Left ventricle myocardium inferior (tissue), 1 donor: ENCODE measurements around the gene SH3GLB2. TPM values are rescaled to one million over a fixed set of nuclear protein-coding genes. Genes with fewer than 3 reads are reported as not detected.

Source experiments
- DNase-seq: peaks from one replicate; pipeline ENCODE4 v3.0.0-alpha.2; 2020
- H3K27ac ChIP-seq: fragments of 200-600 bp; replicated peaks from 2 replicates; pipeline ENCODE4 v1.8.0; 2021
- H3K27me3 ChIP-seq: fragments of 200-600 bp; 2 replicates; pipeline ENCODE4 v1.8.0; 2021; ENCODE audit warnings: low read depth
- H3K36me3 ChIP-seq: fragments of 200-600 bp; 2 replicates; pipeline ENCODE4 v1.8.0; 2021
- H3K4me1 ChIP-seq: fragments of 200-600 bp; 2 replicates; pipeline ENCODE4 v1.8.0; 2021
- H3K4me3 ChIP-seq: fragments of 200-600 bp; 2 replicates; pipeline ENCODE4 v1.8.0; 2021; ENCODE audit warnings: mild to moderate bottlenecking, moderate library complexity
- H3K9me3 ChIP-seq: fragments of 200-600 bp; replicated peaks from 2 replicates; pipeline ENCODE4 v1.8.0; 2021
- intact Hi-C: fragments of 100-400 bp; cut with micrococcal nuclease; formaldehyde crosslinking; loops from one replicate; pipeline ENCODE4 v1.11.0; 2022
- total RNA-seq: library from RNA; stranded (reverse); fragmentation: NEBNext Ultra II Directional; extraction: Animal tissue kit (Norgen Biotek cat#: 25700); gene quantifications from one replicate; pipeline ENCODE4 v1.2.1, GENCODE V29; 2021
- TF ChIP-seq, protein P1 (sequence below): fragments of 200-600 bp; IDR thresholded peaks from 2 replicates; pipeline ENCODE4 v1.8.0; 2021; ENCODE audit warnings: antibody characterized with exemption, mild to moderate bottlenecking, borderline replicate concordance
- donor health status: DM: no; HTN: yes; CAD: no; lungs with severe emphysema.

SH3GLB2 gene
- total RNA-seq, 1 donor from 2014 or later: 33.9 TPM

DNA sequence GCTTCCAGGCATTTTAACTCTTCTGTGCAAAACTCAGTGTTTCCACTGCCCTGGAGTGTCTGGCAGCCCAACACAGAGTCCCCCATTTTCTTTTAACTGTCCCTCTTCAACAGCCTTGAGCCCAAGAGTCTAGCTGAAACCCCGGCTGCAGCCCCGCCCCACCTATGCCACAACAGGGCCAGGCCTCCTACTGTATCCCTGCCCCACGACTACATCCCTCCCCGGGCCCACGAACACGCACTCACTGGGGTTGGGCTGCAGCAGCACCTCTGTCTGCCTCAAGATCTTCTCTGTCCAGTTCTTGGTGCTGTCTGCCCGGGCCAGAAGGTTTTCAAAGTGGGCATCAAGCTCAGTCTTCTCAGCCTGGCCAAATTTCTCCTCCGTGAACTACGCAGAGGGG is 6.1 kb downstream of the SH3GLB2 start:
- H3K9me3 ChIP-seq: no peaks in the 10 kb centered on the region
- H3K27ac ChIP-seq: no peak overlapping the region
- no peak for DNase-seq
- no peak overlapping the region for H3K4me3 ChIP-seq
- no peaks in the 10 kb centered on the region for H3K27me3 ChIP-seq
- TF ChIP-seq, protein P1, sequence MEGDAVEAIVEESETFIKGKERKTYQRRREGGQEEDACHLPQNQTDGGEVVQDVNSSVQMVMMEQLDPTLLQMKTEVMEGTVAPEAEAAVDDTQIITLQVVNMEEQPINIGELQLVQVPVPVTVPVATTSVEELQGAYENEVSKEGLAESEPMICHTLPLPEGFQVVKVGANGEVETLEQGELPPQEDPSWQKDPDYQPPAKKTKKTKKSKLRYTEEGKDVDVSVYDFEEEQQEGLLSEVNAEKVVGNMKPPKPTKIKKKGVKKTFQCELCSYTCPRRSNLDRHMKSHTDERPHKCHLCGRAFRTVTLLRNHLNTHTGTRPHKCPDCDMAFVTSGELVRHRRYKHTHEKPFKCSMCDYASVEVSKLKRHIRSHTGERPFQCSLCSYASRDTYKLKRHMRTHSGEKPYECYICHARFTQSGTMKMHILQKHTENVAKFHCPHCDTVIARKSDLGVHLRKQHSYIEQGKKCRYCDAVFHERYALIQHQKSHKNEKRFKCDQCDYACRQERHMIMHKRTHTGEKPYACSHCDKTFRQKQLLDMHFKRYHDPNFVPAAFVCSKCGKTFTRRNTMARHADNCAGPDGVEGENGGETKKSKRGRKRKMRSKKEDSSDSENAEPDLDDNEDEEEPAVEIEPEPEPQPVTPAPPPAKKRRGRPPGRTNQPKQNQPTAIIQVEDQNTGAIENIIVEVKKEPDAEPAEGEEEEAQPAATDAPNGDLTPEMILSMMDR: no peak
- H3K4me1 ChIP-seq: peaks cover 12% of the 10 kb centered on the region
- peaks cover 14% of the 10 kb centered on the region for H3K36me3 ChIP-seq
- intact Hi-C loops: no loop called here

GRCh38 chr9:129021091-129021490 is 7.0 kb downstream of the SH3GLB2 start:
- Histone ChIP-seq H3K4me1 (peaks cover 3% of the 10 kb centered on the region), H3K9me3 (no peaks in the 10 kb centered on the region), H3K27ac (no peak overlapping the region), H3K4me3 (no peak overlapping the region), H3K27me3 (no peaks in the 10 kb centered on the region), H3K36me3 (peaks cover 14% of the 10 kb centered on the region)
- DNase-seq: no peak
- TF ChIP-seq, protein P1: no peak
- intact Hi-C loops: no loop called here

GRCh38 chr9:129014608-129015007 is 13.5 kb downstream of the SH3GLB2 start:
- H3K4me3 ChIP-seq: no peak overlapping the region
- intact Hi-C loops: no loop called here
- H3K27ac ChIP-seq: no peak overlapping the region
- H3K36me3 ChIP-seq: peaks cover 72% of the 10 kb centered on the region
- H3K9me3 ChIP-seq: no peaks in the 10 kb centered on the region
- no peaks in the 10 kb centered on the region for H3K27me3 ChIP-seq
- H3K4me1 ChIP-seq: no peaks in the 10 kb centered on the region
- TF ChIP-seq, protein P1: no peak
- no peak for DNase-seq

DNA sequence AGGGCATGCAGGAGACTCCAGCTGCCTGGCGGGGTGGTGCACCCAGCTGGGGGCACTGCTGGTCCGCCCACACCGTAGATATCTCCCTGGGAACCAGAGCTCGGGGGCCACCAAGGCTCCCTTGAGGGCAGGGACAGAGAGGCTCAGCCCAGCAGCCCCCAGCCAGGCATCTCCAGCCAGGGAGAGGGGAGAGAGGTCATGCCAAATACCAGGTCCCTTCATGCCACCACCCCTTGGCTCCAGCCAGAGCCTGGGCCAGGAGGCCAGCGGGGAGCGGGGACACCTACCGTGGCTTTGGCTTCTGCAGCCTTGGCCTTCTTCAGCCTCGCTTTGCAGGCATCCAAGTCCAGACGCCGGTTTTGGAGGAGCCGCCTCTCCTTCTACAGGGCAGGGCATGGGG is 14.0 kb downstream of the SH3GLB2 start:
- H3K27ac ChIP-seq: no peak overlapping the region
- intact Hi-C loops: no loop called here

DNA sequence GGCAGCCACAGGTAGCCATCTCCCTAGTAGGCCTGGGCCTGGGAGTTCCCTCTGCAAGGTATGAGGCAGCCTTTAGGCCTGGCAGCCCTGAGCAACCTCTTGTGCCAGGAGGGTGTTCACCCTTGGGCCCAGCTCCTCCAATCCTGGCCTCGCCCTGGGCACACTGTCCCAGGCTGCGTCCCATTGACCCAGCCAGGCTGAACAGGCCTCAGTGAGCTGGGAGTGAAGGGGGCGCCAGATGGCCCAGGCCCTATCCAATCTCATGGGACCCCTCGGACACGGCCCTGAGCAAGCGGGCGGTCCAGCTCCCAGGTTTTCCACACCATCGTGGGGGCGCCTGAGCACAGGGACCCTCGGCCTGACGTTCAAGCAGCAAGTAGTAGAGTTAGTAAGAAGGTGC is 14.5 kb downstream of the SH3GLB2 start:
- H3K27me3 ChIP-seq: no peaks in the 10 kb centered on the region
- no peak overlapping the region for H3K27ac ChIP-seq
- intact Hi-C loops: no loop called here
- DNase-seq: no peak
- peaks cover 75% of the 10 kb centered on the region for H3K36me3 ChIP-seq
- TF ChIP-seq, protein P1: no peak
- no peaks in the 10 kb centered on the region for H3K9me3 ChIP-seq
- no peak overlapping the region for H3K4me3 ChIP-seq
- no peaks in the 10 kb centered on the region for H3K4me1 ChIP-seq

More for the DNA sequence above, 14.0 kb downstream of the SH3GLB2 start:
- no peak for DNase-seq
- Histone ChIP-seq H3K36me3 (peaks cover 73% of the 10 kb centered on the region), H3K27me3 (no peaks in the 10 kb centered on the region), H3K4me3 (no peak overlapping the region), H3K4me1 (no peaks in the 10 kb centered on the region), H3K9me3 (no peaks in the 10 kb centered on the region)
- TF ChIP-seq, protein P1: no peak
